Fibroblast of villous mesenchyme (primary cell): ENCODE measurements around the gene A3GALT2. TPM values are rescaled to one million over a fixed set of nuclear protein-coding genes. Genes with fewer than 3 reads are reported as not detected.

Experiments used
- DNase-seq: peaks from one replicate; pipeline ENCODE4 v3.0.0-alpha.2; 2010; ENCODE audit warnings: low read depth
- H3K4me3 ChIP-seq: 2 replicates; pipeline ENCODE4 v1.5.1; 2011; ENCODE audit warnings: low read depth, mild to moderate bottlenecking, low read length
- CTCF ChIP-seq: IDR thresholded peaks from 2 replicates; pipeline ENCODE4 v1.5.1; 2012; ENCODE audit warnings: low read depth, mild to moderate bottlenecking, low read length; ENCODE audit not compliant: insufficient read depth
- total RNA-seq: library from RNA; depleted of rRNA; stranded (reverse); fragments of >200 nt; gene quantifications from 2 replicates; pipeline ENCODE4 v1.2.3, GENCODE V29; 2012

The A3GALT2 gene
- total RNA-seq, 1 donor, result not detected

GRCh38 chr1:33341190-33341589 is 20.3 kb upstream of the A3GALT2 start:
- DNase-seq, result peak; percentile 45
- no peak for TF ChIP-seq CTCF
- no peak overlapping the region for H3K4me3 ChIP-seq

- peak overlapping the region; percentile 5 for H3K4me3 ChIP-seq
- peak; percentile 34 for TF ChIP-seq CTCF
- peak; percentile 37 for DNase-seq
Observed at GRCh38 chr1:33339413-33339812, 18.5 kb upstream of the A3GALT2 start.

GRCh38 chr1:33338440-33339211 is 17.7 kb upstream of the A3GALT2 start:
- DNase-seq, result peak; percentile 99
- TF ChIP-seq CTCF, result no peak
- peak overlapping the region; percentile 28 for H3K4me3 ChIP-seq

- peak; percentile 91 for DNase-seq
- TF ChIP-seq CTCF, result no peak
- peak overlapping the region; percentile 28 for H3K4me3 ChIP-seq
Observed at GRCh38 chr1:33338048-33338439, 17.1 kb upstream of the A3GALT2 start.

DNA sequence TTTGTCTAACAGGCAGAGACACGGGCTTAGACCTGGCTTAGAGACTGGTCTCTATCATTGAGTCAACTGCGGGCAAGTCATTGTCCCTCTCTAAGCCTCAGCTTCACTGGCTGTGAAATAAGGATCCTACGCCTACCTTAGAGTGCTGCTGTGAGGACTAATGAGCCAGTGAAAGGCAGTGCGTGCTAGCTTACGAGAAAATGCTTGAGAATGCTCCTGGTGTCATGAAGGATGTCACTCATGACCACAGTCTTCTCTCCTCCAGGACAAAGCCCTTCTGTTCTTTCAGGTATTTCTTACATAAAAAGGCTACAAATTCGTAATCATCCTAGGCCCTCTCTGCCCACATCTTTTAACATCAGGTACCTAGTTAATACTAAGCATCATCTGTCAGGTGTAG is 16.5 kb upstream of the A3GALT2 start:
- no peak for DNase-seq
- no peak overlapping the region for H3K4me3 ChIP-seq
- no peak for TF ChIP-seq CTCF

- no peak for TF ChIP-seq CTCF
- H3K4me3 ChIP-seq, result no peak overlapping the region
- no peak for DNase-seq
Observed at GRCh38 chr1:33336580-33336979, 15.7 kb upstream of the A3GALT2 start.

GRCh38 chr1:33335020-33335419 is 14.1 kb upstream of the A3GALT2 start:
- peak; percentile 39 for DNase-seq

More at GRCh38 chr1:33335020-33335419, 14.1 kb upstream of the A3GALT2 start:
- no peak for TF ChIP-seq CTCF
- no peak overlapping the region for H3K4me3 ChIP-seq
